GM12878 (cell line): ENCODE measurements around the gene TNNT1. TPM values are rescaled to one million over a fixed set of nuclear protein-coding genes. Genes with fewer than 3 reads are reported as not detected.

Source experiments
- ATAC-seq: fragments of 200-7000 bp; cut with Tn5 transposase; 3 replicates; pipeline ENCODE4 v1.9.1; 2020; ENCODE audit warnings: mild to moderate bottlenecking, moderate library complexity
- BruUV-seq: library from RNA; stranded (reverse); fragments of 400-500 nt; replicated peaks from 2 replicates; lab custom pipeline; 2021; lab: Mats Ljungman, UMichigan
- CTCF ChIA-PET: fragments of 300-600 bp; sonication (Branson Sonifier 250); formaldehyde crosslinking; extraction: SDS; loops from one replicate; lab custom pipeline; 2021; ENCODE audit warnings: inconsistent platforms; lab: Yijun Ruan, JAX
- POLR2A ChIA-PET: fragments of 350-600 bp; formaldehyde crosslinking; extraction: SDS; loops from one replicate; lab custom pipeline; 2021; ENCODE audit warnings: inconsistent platforms; lab: Charles Lee
- RAD21 ChIA-PET: fragments of 300-600 bp; sonication (Branson Sonifier 250); formaldehyde crosslinking; loops from one replicate; lab custom pipeline; 2023; ENCODE audit warnings: antibody characterized with exemption; ENCODE audit not compliant: unreplicated experiment; lab: Charles Lee
- SMC1A ChIA-PET: fragments of 300-600 bp; sonication (Branson Sonifier 250); formaldehyde crosslinking; loops from one replicate; lab custom pipeline; 2023; ENCODE audit not compliant: unreplicated experiment, uncharacterized antibody; lab: Charles Lee
- DNase-seq: peaks from one replicate; pipeline ENCODE4 v3.0.0-alpha.2; 2011; ENCODE audit warnings: low read depth, low spot score
- FAIRE-seq: peaks from 3 replicates; lab custom pipeline; 2011; peaks lifted over from hg19 to GRCh38; lab: Jason Lieb, UNC
- H2AFZ ChIP-seq: 2 replicates; pipeline ENCODE4 v1.6.0; 2011; ENCODE audit warnings: low read depth, low read length, control low read depth; ENCODE audit not compliant: control insufficient read depth
- H3K27ac ChIP-seq: 2 replicates; pipeline ENCODE4 v1.5.1; 2011; ENCODE audit warnings: control low read depth; ENCODE audit not compliant: control insufficient read depth, insufficient read depth
- H3K27me3 ChIP-seq, 2 experiments: replicated peaks in 1 of 2; 2 replicates each; pipeline versions ENCODE4 v1.6.0 to v1.6.1; 2011; ENCODE audit warnings: low read length in 1 of 2; ENCODE audit not compliant: control insufficient read depth in 2 of 2, insufficient read depth in 2 of 2
- H3K36me3 ChIP-seq, 2 experiments: 2 replicates each; pipeline ENCODE4 v1.5.1; 2011; ENCODE audit warnings: low read length in 1 of 2; ENCODE audit not compliant: control insufficient read depth in 2 of 2, insufficient read depth in 2 of 2
- H3K4me1 ChIP-seq: 2 replicates; pipeline ENCODE4 v1.6.1; 2011; ENCODE audit warnings: mild to moderate bottlenecking, low read length, moderate library complexity, mixed read lengths; ENCODE audit not compliant: control insufficient read depth, insufficient read depth
- H3K4me2 ChIP-seq: 2 replicates; pipeline ENCODE4 v1.6.0; 2011; ENCODE audit warnings: control low read depth; ENCODE audit not compliant: control insufficient read depth, insufficient read depth
- H3K4me3 ChIP-seq: fragments of 200-600 bp; sonication (generic); 2 replicates; pipeline ENCODE4 v1.5.1; 2016
- H3K79me2 ChIP-seq: 2 replicates; pipeline ENCODE4 v1.6.0; 2011; ENCODE audit warnings: low read length; ENCODE audit not compliant: control insufficient read depth, insufficient read depth
- H3K9ac ChIP-seq: 2 replicates; pipeline ENCODE4 v1.8.0; 2011; ENCODE audit warnings: low read length, control low read depth, mixed read lengths; ENCODE audit not compliant: control insufficient read depth, insufficient read depth
- H3K9me3 ChIP-seq: replicated peaks from 3 replicates; pipeline ENCODE4 v1.5.1; 2011; ENCODE audit warnings: mild to moderate bottlenecking, low read length; ENCODE audit not compliant: control insufficient read depth, insufficient read depth
- H4K20me1 ChIP-seq: 2 replicates; pipeline ENCODE4 v1.6.0; 2011; ENCODE audit not compliant: control insufficient read depth, insufficient read depth
- BACH1 ChIP-seq: fragments of 450-650 bp; IDR thresholded peaks from 2 replicates; pipeline ENCODE4 v1.6.1; 2017; ENCODE audit warnings: mild to moderate bottlenecking, borderline replicate concordance
- EP300 ChIP-seq, 2 experiments: fragments of 150-350 bp in 1 of 2; IDR thresholded peaks; 2 replicates each; pipeline ENCODE4 v1.6.1; 2011 to 2012; ENCODE audit warnings: low read depth in 2 of 2, low read length in 2 of 2, borderline replicate concordance in 1 of 2, improper control_type of control experiment in 1 of 2, inconsistent platforms in 1 of 2; ENCODE audit not compliant: control insufficient read depth in 1 of 2
- FOS ChIP-seq: IDR thresholded peaks from 3 replicates; pipeline ENCODE4 v1.6.1; 2011; ENCODE audit warnings: borderline replicate concordance; ENCODE audit not compliant: insufficient read length; ENCODE audit errors: extremely low read depth
- JUND ChIP-seq: IDR thresholded peaks from 2 replicates; pipeline ENCODE4 v1.6.1; 2012; ENCODE audit warnings: low read depth, mild to moderate bottlenecking, low read length, improper control_type of control experiment, moderate library complexity
- KAT2A ChIP-seq: conservative IDR thresholded peaks from 2 replicates; pipeline ENCODE4 v1.6.1; 2011; ENCODE audit warnings: low read depth, low read length; ENCODE audit not compliant: control insufficient read depth
- LARP7 ChIP-seq: fragments of 450-650 bp; IDR thresholded peaks from 2 replicates; pipeline ENCODE4 v1.6.1; 2017; ENCODE audit warnings: mild to moderate bottlenecking
- NFXL1 ChIP-seq: fragments of 450-650 bp; IDR thresholded peaks from 2 replicates; pipeline ENCODE4 v1.6.1; 2017; ENCODE audit warnings: antibody characterized with exemption, mild to moderate bottlenecking, borderline replicate concordance
- RUNX3 ChIP-seq: IDR thresholded peaks from 2 replicates; pipeline ENCODE4 v1.6.1; 2012; ENCODE audit warnings: low read length, inconsistent platforms
- SIN3A ChIP-seq: IDR thresholded peaks from 2 replicates; pipeline ENCODE4 v1.6.1; 2012; ENCODE audit warnings: low read depth, low read length, improper control_type of control experiment
- SREBF2 ChIP-seq: IDR thresholded peaks from 2 replicates; pipeline ENCODE4 v1.6.1; 2012; ENCODE audit warnings: mild to moderate bottlenecking, low read length
- ZNF274 ChIP-seq: IDR thresholded peaks from one replicate; pipeline ENCODE4 v1.8.0; 2011; ENCODE audit not compliant: insufficient read length, insufficient read depth
- ZSCAN29 ChIP-seq: fragments of 450-650 bp; IDR thresholded peaks from 2 replicates; pipeline ENCODE4 v1.6.1; 2017; ENCODE audit warnings: mild to moderate bottlenecking, moderate library complexity
- WGBS: methylation state at CpG from one replicate; pipeline ENCODE4 v1.1.6; 2016; ENCODE audit warnings: low lambda C conversion rate; ENCODE audit not compliant: insufficient replicate concordance, insufficient coverage; ENCODE audit errors: missing lambda C conversion rate; 5-methylcytosine and 5-hydroxymethylcytosine counted together
- in situ Hi-C: fragments of 300-500 bp; cut with MboI; formaldehyde crosslinking; loops from 9 replicates; pipeline ENCODE4 v1.14.3; 2018; ENCODE audit warnings: mixed read lengths
- intact Hi-C: fragments of 100-400 bp; cut with micrococcal nuclease; formaldehyde crosslinking; loops from one replicate; pipeline ENCODE4 v1.14.2; 2022; ENCODE audit not compliant: unreplicated experiment
- polyA plus RNA-seq, 11 experiments: library from polyadenylated mRNA; depleted of rRNA in 4 of 11; unstranded in 6 of 11; stranded (reverse) in 5 of 11; fragments of >200 nt; fragmentation: Nextera tagmentation in 4 of 11; fragmentation: Illumina TruSeq in 1 of 11; extraction: Ambion mirVana in 4 of 11; extraction: Trizol in 1 of 11; gene quantifications; 1 replicate in 1 of 11; 2 replicates in 10 of 11; pipeline versions ENCODE4 v1.2.1 to v1.2.3, GENCODE V29; 2011 to 2016; ENCODE audit warnings: inconsistent platforms in 2 of 11, missing spikeins in 2 of 11, low read depth in 1 of 11
- total RNA-seq, 4 experiments: library from RNA; depleted of rRNA in 3 of 4; stranded (reverse); fragments of >200 nt in 3 of 4; fragmentation: Illumina TruSeq in 1 of 4; extraction: Trizol in 1 of 4; gene quantifications; 2 replicates each; pipeline versions ENCODE4 v1.2.1 to v1.2.3, GENCODE V29; 2013 to 2021
- TF ChIP-seq, protein P1 (sequence below): fragments of 150-350 bp; IDR thresholded peaks from 2 replicates; pipeline ENCODE4 v1.6.1; 2016; ENCODE audit warnings: low read depth, low read length
- TF ChIP-seq, protein P2 (sequence below): fragments of 450-650 bp; IDR thresholded peaks from 2 replicates; pipeline ENCODE4 v1.6.1; 2017; ENCODE audit warnings: antibody characterized with exemption, mild to moderate bottlenecking, moderate library complexity
- TF ChIP-seq, protein P3 (sequence below): IDR thresholded peaks from 2 replicates; pipeline ENCODE4 v1.6.1; 2011; ENCODE audit warnings: borderline replicate concordance, low read depth, mild to moderate bottlenecking, moderate library complexity, low read length; ENCODE audit not compliant: insufficient read depth, poor library complexity, severe bottlenecking

TNNT1 gene
- total and polyA plus RNA-seq, 10 of the 15 experiments (the other 5 are each of a cell fraction or from before 2014, with no cell fraction given) = 0.26 to 0.62 (median 0.37) TPM; not detected in 7

DNA sequence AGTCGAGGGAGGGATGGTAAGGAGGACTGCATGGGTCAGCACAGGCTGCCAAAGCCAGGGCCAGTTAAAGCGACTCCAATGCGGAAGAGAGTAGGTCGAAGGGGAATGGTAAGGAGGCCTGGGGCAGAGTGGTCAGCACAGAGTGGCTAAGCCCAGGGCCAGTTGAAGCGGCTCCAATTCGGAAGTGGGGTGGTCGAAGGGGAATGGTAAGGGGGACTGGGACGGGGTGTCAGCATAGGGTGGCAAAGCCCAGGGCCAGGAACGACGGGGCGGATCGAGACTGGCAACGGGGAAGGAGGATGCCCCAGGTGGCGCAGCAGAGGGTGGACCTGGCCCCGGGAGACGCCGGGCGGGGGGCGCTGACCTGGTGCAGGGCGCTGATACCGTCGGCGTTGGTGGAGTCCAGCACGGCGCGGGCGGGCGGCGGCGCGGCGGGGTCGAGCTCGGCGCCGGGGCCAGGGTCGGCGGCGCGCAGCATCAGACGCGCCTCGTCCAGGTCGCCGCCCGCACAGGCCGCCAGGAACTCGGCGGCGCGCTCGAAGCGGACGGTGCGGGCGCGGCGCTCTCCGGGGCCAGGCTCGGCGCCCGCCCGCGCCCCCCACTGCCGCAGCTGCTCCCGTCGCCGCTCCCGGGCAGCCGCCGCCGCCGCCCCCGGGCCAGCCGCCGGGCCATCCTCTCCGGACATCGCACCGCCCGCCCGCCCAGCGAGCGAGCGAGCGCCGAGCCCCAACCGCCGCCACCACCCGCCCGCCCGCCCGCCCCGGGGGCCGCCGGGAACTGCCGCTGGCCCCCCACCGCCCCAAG, 31.9 kb downstream of the TNNT1 start, which contains the start of gene PPP1R12C:
Gene PPP1R12C (minus strand): TSS at position 779 of the 804 bp plus-strand sequence. CDS start 94 bp downstream, at position 685.
- no peak for ATAC-seq
- H3K9me3 ChIP-seq = no peaks in the 10 kb centered on the region
- in situ Hi-C loops = no loop called here
- H3K4me2 ChIP-seq = peak within 1 kb of the TSS; percentile 90
- H3K36me3 ChIP-seq = peaks cover 0 to 2% of the 10 kb centered on the region in 2 experiments; a peak in 1 of 4 replicates
- H3K9ac ChIP-seq = peak within 1 kb of the TSS; percentile 68
- peak within 1 kb of the TSS; percentile 74 for H3K27ac ChIP-seq
- H3K4me3 ChIP-seq = peak within 1 kb of the TSS; percentile 97
- H2AFZ ChIP-seq = peak within 1 kb of the TSS; percentile 67
- DNase-seq = no peak
- ChIA-PET POLR2A (interaction anchor here (1.0 kb wide), 1 partner anchor 223 kb away, joined by 3 read pairs; the partner anchor contains the start of gene KMT5C), RAD21 (interaction anchor here (0.6 to 1.6 kb wide), 2 partner anchors 267 to 387 kb away, joined by 3 to 6 read pairs; partner anchors contain the start of gene TMEM238), SMC1A (interaction anchor here (0.7 to 1.1 kb wide), 2 partner anchors 134 to 143 kb away, joined by 3 read pairs; no protein-coding TSS in a partner anchor), CTCF (interaction anchor here (1.0 kb wide), 1 partner anchor 537 kb away, joined by 4 read pairs; no protein-coding TSS in a partner anchor)
- peaks cover 22% of the 10 kb centered on the region for H3K4me1 ChIP-seq
- H3K79me2 ChIP-seq = peaks cover 38% of the 10 kb centered on the region
- H3K27me3 ChIP-seq = no peaks in the 10 kb centered on the region
- H4K20me1 ChIP-seq = peaks cover 3% of the 10 kb centered on the region; the same call in 1 of the 2 replicates
- WGBS = under 1% methylated on average over 41 of the region's 97 CpGs
- BruUV-seq = no TSS peak
- intact Hi-C loops = no loop called here
- FAIRE-seq = no peak
- TF ChIP-seq, protein P1, sequence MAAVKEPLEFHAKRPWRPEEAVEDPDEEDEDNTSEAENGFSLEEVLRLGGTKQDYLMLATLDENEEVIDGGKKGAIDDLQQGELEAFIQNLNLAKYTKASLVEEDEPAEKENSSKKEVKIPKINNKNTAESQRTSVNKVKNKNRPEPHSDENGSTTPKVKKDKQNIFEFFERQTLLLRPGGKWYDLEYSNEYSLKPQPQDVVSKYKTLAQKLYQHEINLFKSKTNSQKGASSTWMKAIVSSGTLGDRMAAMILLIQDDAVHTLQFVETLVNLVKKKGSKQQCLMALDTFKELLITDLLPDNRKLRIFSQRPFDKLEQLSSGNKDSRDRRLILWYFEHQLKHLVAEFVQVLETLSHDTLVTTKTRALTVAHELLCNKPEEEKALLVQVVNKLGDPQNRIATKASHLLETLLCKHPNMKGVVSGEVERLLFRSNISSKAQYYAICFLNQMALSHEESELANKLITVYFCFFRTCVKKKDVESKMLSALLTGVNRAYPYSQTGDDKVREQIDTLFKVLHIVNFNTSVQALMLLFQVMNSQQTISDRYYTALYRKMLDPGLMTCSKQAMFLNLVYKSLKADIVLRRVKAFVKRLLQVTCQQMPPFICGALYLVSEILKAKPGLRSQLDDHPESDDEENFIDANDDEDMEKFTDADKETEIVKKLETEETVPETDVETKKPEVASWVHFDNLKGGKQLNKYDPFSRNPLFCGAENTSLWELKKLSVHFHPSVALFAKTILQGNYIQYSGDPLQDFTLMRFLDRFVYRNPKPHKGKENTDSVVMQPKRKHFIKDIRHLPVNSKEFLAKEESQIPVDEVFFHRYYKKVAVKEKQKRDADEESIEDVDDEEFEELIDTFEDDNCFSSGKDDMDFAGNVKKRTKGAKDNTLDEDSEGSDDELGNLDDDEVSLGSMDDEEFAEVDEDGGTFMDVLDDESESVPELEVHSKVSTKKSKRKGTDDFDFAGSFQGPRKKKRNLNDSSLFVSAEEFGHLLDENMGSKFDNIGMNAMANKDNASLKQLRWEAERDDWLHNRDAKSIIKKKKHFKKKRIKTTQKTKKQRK = no peak
- no peak for TF ChIP-seq KAT2A
- no peak for TF ChIP-seq JUND
- TF ChIP-seq RUNX3 = no peak
- no peak for TF ChIP-seq EP300 (IDR thresholded peaks at IDR 0.05; ENCODE audit: borderline replicate concordance in 1 of 2, control insufficient read depth in 1 of 2, low read depth in 2 of 2, low read length in 2 of 2)
- no peak for TF ChIP-seq NFXL1
- TF ChIP-seq SREBF2 = no peak
- no peak for TF ChIP-seq ZNF274
- no peak for TF ChIP-seq SIN3A
- TF ChIP-seq, protein P2, sequence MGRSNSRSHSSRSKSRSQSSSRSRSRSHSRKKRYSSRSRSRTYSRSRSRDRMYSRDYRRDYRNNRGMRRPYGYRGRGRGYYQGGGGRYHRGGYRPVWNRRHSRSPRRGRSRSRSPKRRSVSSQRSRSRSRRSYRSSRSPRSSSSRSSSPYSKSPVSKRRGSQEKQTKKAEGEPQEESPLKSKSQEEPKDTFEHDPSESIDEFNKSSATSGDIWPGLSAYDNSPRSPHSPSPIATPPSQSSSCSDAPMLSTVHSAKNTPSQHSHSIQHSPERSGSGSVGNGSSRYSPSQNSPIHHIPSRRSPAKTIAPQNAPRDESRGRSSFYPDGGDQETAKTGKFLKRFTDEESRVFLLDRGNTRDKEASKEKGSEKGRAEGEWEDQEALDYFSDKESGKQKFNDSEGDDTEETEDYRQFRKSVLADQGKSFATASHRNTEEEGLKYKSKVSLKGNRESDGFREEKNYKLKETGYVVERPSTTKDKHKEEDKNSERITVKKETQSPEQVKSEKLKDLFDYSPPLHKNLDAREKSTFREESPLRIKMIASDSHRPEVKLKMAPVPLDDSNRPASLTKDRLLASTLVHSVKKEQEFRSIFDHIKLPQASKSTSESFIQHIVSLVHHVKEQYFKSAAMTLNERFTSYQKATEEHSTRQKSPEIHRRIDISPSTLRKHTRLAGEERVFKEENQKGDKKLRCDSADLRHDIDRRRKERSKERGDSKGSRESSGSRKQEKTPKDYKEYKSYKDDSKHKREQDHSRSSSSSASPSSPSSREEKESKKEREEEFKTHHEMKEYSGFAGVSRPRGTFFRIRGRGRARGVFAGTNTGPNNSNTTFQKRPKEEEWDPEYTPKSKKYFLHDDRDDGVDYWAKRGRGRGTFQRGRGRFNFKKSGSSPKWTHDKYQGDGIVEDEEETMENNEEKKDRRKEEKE = no peak; the same call in 1 of the 2 replicates
- TF ChIP-seq LARP7 = peak; percentile 33; the same call in 1 of the 2 replicates
- no peak for TF ChIP-seq FOS
- TF ChIP-seq BACH1 = peak; percentile 58; the same call in 1 of the 2 replicates
- no peak for TF ChIP-seq ZSCAN29
- TF ChIP-seq, protein P3, sequence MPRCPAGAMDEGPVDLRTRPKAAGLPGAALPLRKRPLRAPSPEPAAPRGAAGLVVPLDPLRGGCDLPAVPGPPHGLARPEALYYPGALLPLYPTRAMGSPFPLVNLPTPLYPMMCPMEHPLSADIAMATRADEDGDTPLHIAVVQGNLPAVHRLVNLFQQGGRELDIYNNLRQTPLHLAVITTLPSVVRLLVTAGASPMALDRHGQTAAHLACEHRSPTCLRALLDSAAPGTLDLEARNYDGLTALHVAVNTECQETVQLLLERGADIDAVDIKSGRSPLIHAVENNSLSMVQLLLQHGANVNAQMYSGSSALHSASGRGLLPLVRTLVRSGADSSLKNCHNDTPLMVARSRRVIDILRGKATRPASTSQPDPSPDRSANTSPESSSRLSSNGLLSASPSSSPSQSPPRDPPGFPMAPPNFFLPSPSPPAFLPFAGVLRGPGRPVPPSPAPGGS = no peak
